OCI-LY1 (cell line): ENCODE measurements around the gene RFNG.

ENCODE experiments used
- H2AFZ ChIP-seq: fragments of 200-600 bp; sonication (generic), shearing (Covaris generic); 2 replicates; pipeline ENCODE4 v1.6.0; 2014; ENCODE audit warnings: antibody characterized with exemption, mild to moderate bottlenecking, low read length
- H3F3A ChIP-seq: fragments of 200-600 bp; sonication (generic), shearing (Covaris generic); 2 replicates; pipeline ENCODE4 v1.6.0; 2014; ENCODE audit warnings: mild to moderate bottlenecking, antibody characterized with exemption, low read length, moderate library complexity; ENCODE audit not compliant: insufficient read depth
- H3K27ac ChIP-seq: fragments of 200-600 bp; sonication (generic); 2 replicates; pipeline ENCODE4 v1.5.1; 2014; ENCODE audit warnings: low read length, mixed run types, mild to moderate bottlenecking, low read depth; ENCODE audit not compliant: poor library complexity, severe bottlenecking
- H3K27me3 ChIP-seq: fragments of 200-600 bp; sonication (generic); 2 replicates; pipeline ENCODE4 v1.6.0; 2014; ENCODE audit warnings: antibody characterized with exemption, mild to moderate bottlenecking, low read length, moderate library complexity; ENCODE audit not compliant: insufficient read depth
- H3K36me3 ChIP-seq: fragments of 200-600 bp; sonication (generic); 2 replicates; pipeline ENCODE4 v1.6.1; 2014; ENCODE audit warnings: mild to moderate bottlenecking, antibody characterized with exemption, low read length, moderate library complexity, mixed read lengths; ENCODE audit not compliant: insufficient read depth
- H3K4me1 ChIP-seq: fragments of 200-600 bp; sonication (generic); 2 replicates; pipeline ENCODE4 v1.5.1; 2014; ENCODE audit warnings: mild to moderate bottlenecking, low read length, moderate library complexity; ENCODE audit not compliant: insufficient read depth, severe bottlenecking
- H3K4me2 ChIP-seq: fragments of 200-600 bp; sonication (generic), shearing (Covaris generic); 2 replicates; pipeline ENCODE4 v1.6.1; 2014; ENCODE audit warnings: low read length
- H3K4me3 ChIP-seq: fragments of 200-600 bp; sonication (generic); 2 replicates; pipeline ENCODE4 v1.5.1; 2014; ENCODE audit warnings: low read length, low read depth, mild to moderate bottlenecking, mixed read lengths; ENCODE audit not compliant: poor library complexity, severe bottlenecking
- H3K79me2 ChIP-seq: fragments of 200-600 bp; shearing (Covaris generic); 2 replicates; pipeline ENCODE4 v1.6.1; 2016; ENCODE audit warnings: mixed run types, low read length, mixed read lengths; ENCODE audit not compliant: insufficient read depth
- H3K9ac ChIP-seq: fragments of 200-600 bp; sonication (generic), shearing (Covaris generic); 2 replicates; pipeline ENCODE4 v1.6.1; 2014; ENCODE audit warnings: mild to moderate bottlenecking, low read length, mixed read lengths
- H3K9me2 ChIP-seq: fragments of 200-600 bp; sonication (generic), shearing (Covaris generic); 2 replicates; pipeline ENCODE4 v1.6.1; 2014; ENCODE audit warnings: low read depth, mild to moderate bottlenecking, low read length, mixed read lengths
- H3K9me3 ChIP-seq: fragments of 200-600 bp; shearing (Covaris generic); 2 replicates; pipeline ENCODE4 v1.6.1; 2014; ENCODE audit warnings: low read length, mixed read lengths
- H4K20me1 ChIP-seq: fragments of 200-600 bp; sonication (generic), shearing (Covaris generic); 2 replicates; pipeline ENCODE4 v1.6.0; 2016; ENCODE audit warnings: mild to moderate bottlenecking, low read length; ENCODE audit not compliant: insufficient read depth
- EZH2 ChIP-seq: fragments of 200-600 bp; sonication (generic), shearing (Covaris generic); IDR thresholded peaks from 2 replicates; pipeline ENCODE4 v1.8.0; 2017; ENCODE audit warnings: borderline replicate concordance, mixed run types, mild to moderate bottlenecking, antibody characterized with exemption, low read length, moderate library complexity, mixed read lengths
- TF ChIP-seq, protein P1 (sequence below): fragments of 200-600 bp; sonication (generic), shearing (Covaris generic); IDR thresholded peaks from 2 replicates; pipeline ENCODE4 v1.5.1; 2017; ENCODE audit warnings: mild to moderate bottlenecking, antibody characterized with exemption, low read length, moderate library complexity, mixed read lengths

RFNG gene

DNA sequence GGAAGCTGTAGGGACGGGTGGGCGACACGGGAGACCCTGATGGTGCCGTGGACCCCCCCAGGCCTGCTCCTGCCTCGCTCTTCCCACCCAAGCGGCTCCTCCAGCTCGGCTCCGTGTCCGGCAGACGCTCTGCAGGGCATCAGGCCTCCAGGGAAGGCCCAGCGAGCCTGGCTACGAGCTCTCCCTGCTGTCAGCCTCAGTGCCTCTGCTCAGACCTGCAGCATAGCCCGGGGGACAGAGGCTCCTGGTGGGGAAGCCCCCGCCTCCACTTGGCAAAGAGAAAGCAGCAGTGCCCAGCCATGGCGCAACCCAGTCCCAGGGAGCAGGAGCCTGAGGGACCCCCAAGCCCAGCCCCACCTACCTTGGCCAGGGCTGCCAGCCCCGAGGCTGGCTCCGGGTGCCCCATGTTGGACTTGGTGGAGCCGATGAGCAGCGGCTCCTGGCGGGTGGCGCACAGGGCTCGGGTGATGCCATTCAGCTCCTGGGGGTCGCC is 40.5 kb upstream of the RFNG start:
- H3K4me1 ChIP-seq = peaks cover 14% of the 10 kb centered on the region
- no peak overlapping the region for H3K27ac ChIP-seq
- peaks cover 16% of the 10 kb centered on the region for H3K79me2 ChIP-seq
- H3K9ac ChIP-seq = no peak overlapping the region
- H2AFZ ChIP-seq = no peak overlapping the region
- H3K4me2 ChIP-seq = no peak overlapping the region
- no peaks in the 10 kb centered on the region for H3K9me3 ChIP-seq
- peaks cover 91% of the 10 kb centered on the region for H3K36me3 ChIP-seq
- no peaks in the 10 kb centered on the region for H3K9me2 ChIP-seq
- H4K20me1 ChIP-seq = no peaks in the 10 kb centered on the region
- H3K4me3 ChIP-seq = no peak overlapping the region
- H3F3A ChIP-seq = no peaks in the 10 kb centered on the region
- no peak for TF ChIP-seq EZH2
- TF ChIP-seq, protein P1, sequence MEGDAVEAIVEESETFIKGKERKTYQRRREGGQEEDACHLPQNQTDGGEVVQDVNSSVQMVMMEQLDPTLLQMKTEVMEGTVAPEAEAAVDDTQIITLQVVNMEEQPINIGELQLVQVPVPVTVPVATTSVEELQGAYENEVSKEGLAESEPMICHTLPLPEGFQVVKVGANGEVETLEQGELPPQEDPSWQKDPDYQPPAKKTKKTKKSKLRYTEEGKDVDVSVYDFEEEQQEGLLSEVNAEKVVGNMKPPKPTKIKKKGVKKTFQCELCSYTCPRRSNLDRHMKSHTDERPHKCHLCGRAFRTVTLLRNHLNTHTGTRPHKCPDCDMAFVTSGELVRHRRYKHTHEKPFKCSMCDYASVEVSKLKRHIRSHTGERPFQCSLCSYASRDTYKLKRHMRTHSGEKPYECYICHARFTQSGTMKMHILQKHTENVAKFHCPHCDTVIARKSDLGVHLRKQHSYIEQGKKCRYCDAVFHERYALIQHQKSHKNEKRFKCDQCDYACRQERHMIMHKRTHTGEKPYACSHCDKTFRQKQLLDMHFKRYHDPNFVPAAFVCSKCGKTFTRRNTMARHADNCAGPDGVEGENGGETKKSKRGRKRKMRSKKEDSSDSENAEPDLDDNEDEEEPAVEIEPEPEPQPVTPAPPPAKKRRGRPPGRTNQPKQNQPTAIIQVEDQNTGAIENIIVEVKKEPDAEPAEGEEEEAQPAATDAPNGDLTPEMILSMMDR = no peak
- H3K27me3 ChIP-seq = no peaks in the 10 kb centered on the region

- Histone ChIP-seq H3K4me3 (no peak overlapping the region), H3K9me2 (no peaks in the 10 kb centered on the region), H3K9me3 (no peaks in the 10 kb centered on the region), H3K4me1 (peaks cover 8% of the 10 kb centered on the region), H3K27ac (no peak overlapping the region), H3K4me2 (no peak overlapping the region), H4K20me1 (no peaks in the 10 kb centered on the region), H3K27me3 (no peaks in the 10 kb centered on the region), H3F3A (no peaks in the 10 kb centered on the region), H3K79me2 (peaks cover 9% of the 10 kb centered on the region), H3K36me3 (peaks cover 94% of the 10 kb centered on the region), H3K9ac (no peak overlapping the region), H2AFZ (no peak overlapping the region)
- TF ChIP-seq, protein P1 = no peak
- no peak for TF ChIP-seq EZH2
Measured at GRCh38 chr17:82091264-82092066, 39.9 kb upstream of the RFNG start.

GRCh38 chr17:82090549-82091263 is 39.1 kb upstream of the RFNG start:
- no peaks in the 10 kb centered on the region for H3F3A ChIP-seq
- H3K27ac ChIP-seq = no peak overlapping the region
- no peaks in the 10 kb centered on the region for H3K9me2 ChIP-seq
- no peaks in the 10 kb centered on the region for H4K20me1 ChIP-seq
- no peaks in the 10 kb centered on the region for H3K27me3 ChIP-seq
- no peaks in the 10 kb centered on the region for H3K9me3 ChIP-seq
- no peak overlapping the region for H3K9ac ChIP-seq
- H3K4me3 ChIP-seq = no peak overlapping the region
- no peak overlapping the region for H3K4me2 ChIP-seq
- peaks cover under 1% of the 10 kb centered on the region for H3K4me1 ChIP-seq
- H2AFZ ChIP-seq = no peak overlapping the region
- TF ChIP-seq EZH2 = no peak
- TF ChIP-seq, protein P1 = no peak
- H3K36me3 ChIP-seq = peaks cover 94% of the 10 kb centered on the region
- 0 out of 2 replicates have a peak, but pooled peaks cover 1% of the 10 kb centered on the region for H3K79me2 ChIP-seq
